Measurements from ENCODE around the gene NINL.

Gene NINL

GRCh38 chr20:25547063-25547462 is 38.3 kb downstream of the NINL start:
- no peak overlapping the region for H3K4me3 ChIP-seq (ENCODE audit: low read depth, low read length)
- TF ChIP-seq POLR2A (IDR thresholded peaks at IDR 0.05; ENCODE audit: extremely low read depth, insufficient read length) (no peak), CTCF (IDR thresholded peaks at IDR 0.05; ENCODE audit: low read depth, low read length) (no peak), MYC (IDR thresholded peaks at IDR 0.05; ENCODE audit: low read depth, low read length) (no peak), MAX (IDR thresholded peaks at IDR 0.05; ENCODE audit: low read depth, low read length) (no peak)
- DNase-seq (ENCODE audit: low read depth), result no peak

GRCh38 chr20:25546048-25546447 is 39.3 kb downstream of the NINL start:
- DNase-seq (ENCODE audit: low read depth), result no peak
- no peak for TF ChIP-seq MYC (IDR thresholded peaks at IDR 0.05; ENCODE audit: low read depth, low read length)
- TF ChIP-seq POLR2A (IDR thresholded peaks at IDR 0.05; ENCODE audit: extremely low read depth, insufficient read length), result no peak
- no peak for TF ChIP-seq MAX (IDR thresholded peaks at IDR 0.05; ENCODE audit: low read depth, low read length)
- H3K4me3 ChIP-seq (ENCODE audit: low read depth, low read length), result no peak overlapping the region

GRCh38 chr20:25545171-25545570 is 40.2 kb downstream of the NINL start:
- DNase-seq (ENCODE audit: low read depth), result no peak
- no peak overlapping the region for H3K4me3 ChIP-seq (ENCODE audit: low read depth, low read length)
- TF ChIP-seq MAX (IDR thresholded peaks at IDR 0.05; ENCODE audit: low read depth, low read length), result no peak
- no peak for TF ChIP-seq MYC (IDR thresholded peaks at IDR 0.05; ENCODE audit: low read depth, low read length)
- TF ChIP-seq POLR2A (IDR thresholded peaks at IDR 0.05; ENCODE audit: extremely low read depth, insufficient read length), result no peak
- no peak for TF ChIP-seq CTCF (IDR thresholded peaks at IDR 0.05; ENCODE audit: low read depth, low read length)

GRCh38 chr20:25544734-25545133 is 40.6 kb downstream of the NINL start:
- no peak for TF ChIP-seq POLR2A (IDR thresholded peaks at IDR 0.05; ENCODE audit: extremely low read depth, insufficient read length)
- no peak for DNase-seq (ENCODE audit: low read depth)

GRCh38 chr20:25544311-25544710 is 41.0 kb downstream of the NINL start:
- no peak for DNase-seq (ENCODE audit: low read depth)
- no peak for TF ChIP-seq POLR2A (IDR thresholded peaks at IDR 0.05; ENCODE audit: extremely low read depth, insufficient read length)
- no peak for TF ChIP-seq MYC (IDR thresholded peaks at IDR 0.05; ENCODE audit: low read depth, low read length)
- no peak for TF ChIP-seq MAX (IDR thresholded peaks at IDR 0.05; ENCODE audit: low read depth, low read length)
- no peak for TF ChIP-seq CTCF (IDR thresholded peaks at IDR 0.05; ENCODE audit: low read depth, low read length)
- no peak overlapping the region for H3K4me3 ChIP-seq (ENCODE audit: low read depth, low read length)

More at GRCh38 chr20:25544734-25545133, 40.6 kb downstream of the NINL start:
- H3K4me3 ChIP-seq (ENCODE audit: low read depth, low read length), result no peak overlapping the region

GRCh38 chr20:25543068-25543467 is 42.3 kb downstream of the NINL start:
- TF ChIP-seq POLR2A (IDR thresholded peaks at IDR 0.05; ENCODE audit: extremely low read depth, insufficient read length) (no peak), CTCF (IDR thresholded peaks at IDR 0.05; ENCODE audit: low read depth, low read length) (no peak), MYC (IDR thresholded peaks at IDR 0.05; ENCODE audit: low read depth, low read length) (no peak), MAX (IDR thresholded peaks at IDR 0.05; ENCODE audit: low read depth, low read length) (no peak)
- H3K4me3 ChIP-seq (ENCODE audit: low read depth, low read length), result no peak overlapping the region
- DNase-seq (ENCODE audit: low read depth), result no peak

GRCh38 chr20:25541676-25542075 is 43.7 kb downstream of the NINL start:
- TF ChIP-seq CTCF (IDR thresholded peaks at IDR 0.05; ENCODE audit: low read depth, low read length) (no peak), MYC (IDR thresholded peaks at IDR 0.05; ENCODE audit: low read depth, low read length) (no peak), POLR2A (IDR thresholded peaks at IDR 0.05; ENCODE audit: extremely low read depth, insufficient read length) (no peak)
- DNase-seq (ENCODE audit: low read depth), result no peak
- no peak overlapping the region for H3K4me3 ChIP-seq (ENCODE audit: low read depth, low read length)

Data from NB4 (cell line).